Fibroblast of the aortic adventitia (primary cell): ENCODE measurements around the gene C16orf87. TPM values are rescaled to one million over a fixed set of nuclear protein-coding genes. Genes with fewer than 3 reads are reported as not detected.

Experiments used
- DNase-seq: peaks from one replicate; pipeline ENCODE4 v3.0.0-alpha.2; 2010; ENCODE audit warnings: low read depth
- H3K4me3 ChIP-seq: 2 replicates; pipeline ENCODE4 v1.5.1; 2011; ENCODE audit warnings: low read depth, mild to moderate bottlenecking, control low read depth, low read length, moderate library complexity
- CTCF ChIP-seq: IDR thresholded peaks from 2 replicates; pipeline ENCODE4 v1.5.1; 2011; ENCODE audit warnings: mild to moderate bottlenecking, low read length, control low read depth, inconsistent platforms; ENCODE audit not compliant: insufficient read depth
- small RNA-seq: library from RNA; depleted of rRNA; stranded (forward); fragments of <200 nt; gene quantifications from one replicate; pipeline ENCODE3, GENCODE V24; 2012
- total RNA-seq: library from RNA; depleted of rRNA; stranded (reverse); fragments of >200 nt; gene quantifications from 2 replicates; pipeline ENCODE4 v1.2.3, GENCODE V29; 2012; ENCODE audit warnings: low replicate concordance

C16orf87 gene
- total RNA-seq, 1 donor = 10.1 TPM

DNA sequence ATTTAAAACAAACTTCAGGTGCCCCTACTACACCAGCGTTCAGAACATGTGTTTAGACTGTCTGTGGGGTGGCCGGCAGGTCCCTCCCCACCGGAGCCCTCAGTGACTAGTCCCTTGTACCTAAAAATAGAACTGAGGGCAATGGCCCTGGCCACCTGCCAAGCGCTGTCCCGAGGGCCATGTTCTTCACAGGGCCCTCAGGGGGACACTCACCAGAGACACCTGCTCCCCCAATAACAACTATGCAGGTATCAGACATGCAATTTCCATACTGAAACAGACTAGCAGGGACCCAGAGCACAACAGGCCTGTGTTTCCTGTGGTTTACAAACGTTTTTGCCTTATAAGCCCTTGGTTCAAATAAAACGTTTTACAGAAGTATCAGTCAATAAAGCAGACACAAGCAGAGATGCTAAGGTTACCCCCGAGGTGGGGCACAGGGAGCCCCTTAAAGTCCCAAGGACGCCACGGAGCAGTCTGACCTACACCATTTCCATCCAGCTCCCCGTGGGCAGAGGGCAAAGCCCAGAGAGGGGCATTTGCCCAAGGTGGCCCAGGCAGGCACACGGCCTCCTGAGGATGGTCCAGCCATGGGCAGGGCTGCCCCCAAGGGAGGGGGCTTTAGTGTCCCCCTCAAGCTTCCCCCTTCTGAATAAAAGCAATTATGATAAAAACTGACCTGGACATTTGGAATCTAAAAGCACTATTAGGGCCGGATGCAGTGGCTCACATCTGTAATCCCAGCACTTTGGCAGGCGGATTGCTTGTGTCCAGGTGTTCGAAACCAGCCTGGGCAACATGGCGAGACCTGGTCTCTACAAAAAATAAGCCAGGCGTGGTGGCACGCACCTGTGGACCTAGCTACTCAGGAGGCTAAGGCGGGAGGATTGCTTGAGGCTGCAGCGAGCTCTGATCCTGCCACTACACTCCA lies 81.9 kb downstream of the C16orf87 start:
- no peak for DNase-seq
- TF ChIP-seq CTCF = no peak
- no peak overlapping the region for H3K4me3 ChIP-seq

DNA sequence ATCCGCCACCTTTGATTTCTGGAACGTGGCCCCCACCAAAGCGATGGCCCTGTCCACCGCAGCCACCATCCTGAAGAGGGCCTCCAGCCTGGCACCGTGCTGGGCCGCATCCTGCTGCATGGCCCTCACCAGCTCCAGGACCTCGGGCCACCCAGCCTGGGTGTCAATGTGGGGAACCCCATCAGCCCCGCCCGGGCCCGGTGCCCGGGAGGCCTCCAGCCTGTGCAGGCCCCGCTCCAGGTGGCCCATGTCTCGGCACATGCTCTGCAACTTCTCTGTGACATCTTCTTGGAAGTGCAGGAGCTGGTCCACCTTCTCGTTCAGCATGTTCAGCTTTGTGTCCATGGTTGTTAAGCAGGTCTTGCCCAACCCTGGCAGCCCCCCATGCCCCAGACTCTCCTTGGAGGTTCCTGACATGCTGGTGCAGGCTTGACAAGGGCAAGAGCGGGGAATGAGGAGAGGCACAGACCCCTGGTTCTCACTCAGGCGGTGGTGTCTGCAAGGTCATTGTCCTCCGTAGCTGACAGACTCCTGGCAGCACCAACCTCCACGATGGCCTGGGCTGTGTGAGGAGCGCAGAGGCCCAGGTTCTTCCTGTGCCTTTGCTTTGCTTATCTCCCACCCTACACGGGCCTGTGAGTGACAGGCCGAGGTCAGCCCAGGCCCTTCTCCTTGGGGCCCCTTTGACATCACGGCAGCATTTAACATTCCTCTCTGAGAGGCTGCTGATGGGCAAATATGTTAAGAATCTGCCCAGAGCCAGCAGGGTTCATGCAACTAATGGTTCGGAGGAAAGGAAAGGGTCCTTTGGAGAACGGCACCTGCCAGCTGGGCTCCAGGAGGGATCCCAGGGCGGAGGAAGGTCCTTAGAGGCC lies 83.0 kb downstream of the C16orf87 start, which contains the start of gene MYLK3:
MYLK3 (minus strand) TSS at position 568 of the 875 bp plus-strand sequence; CDS start at position 417, 151 bp downstream.
- no peak within 1 kb of the TSS for H3K4me3 ChIP-seq
- no peak for DNase-seq
- no peak for TF ChIP-seq CTCF

DNA sequence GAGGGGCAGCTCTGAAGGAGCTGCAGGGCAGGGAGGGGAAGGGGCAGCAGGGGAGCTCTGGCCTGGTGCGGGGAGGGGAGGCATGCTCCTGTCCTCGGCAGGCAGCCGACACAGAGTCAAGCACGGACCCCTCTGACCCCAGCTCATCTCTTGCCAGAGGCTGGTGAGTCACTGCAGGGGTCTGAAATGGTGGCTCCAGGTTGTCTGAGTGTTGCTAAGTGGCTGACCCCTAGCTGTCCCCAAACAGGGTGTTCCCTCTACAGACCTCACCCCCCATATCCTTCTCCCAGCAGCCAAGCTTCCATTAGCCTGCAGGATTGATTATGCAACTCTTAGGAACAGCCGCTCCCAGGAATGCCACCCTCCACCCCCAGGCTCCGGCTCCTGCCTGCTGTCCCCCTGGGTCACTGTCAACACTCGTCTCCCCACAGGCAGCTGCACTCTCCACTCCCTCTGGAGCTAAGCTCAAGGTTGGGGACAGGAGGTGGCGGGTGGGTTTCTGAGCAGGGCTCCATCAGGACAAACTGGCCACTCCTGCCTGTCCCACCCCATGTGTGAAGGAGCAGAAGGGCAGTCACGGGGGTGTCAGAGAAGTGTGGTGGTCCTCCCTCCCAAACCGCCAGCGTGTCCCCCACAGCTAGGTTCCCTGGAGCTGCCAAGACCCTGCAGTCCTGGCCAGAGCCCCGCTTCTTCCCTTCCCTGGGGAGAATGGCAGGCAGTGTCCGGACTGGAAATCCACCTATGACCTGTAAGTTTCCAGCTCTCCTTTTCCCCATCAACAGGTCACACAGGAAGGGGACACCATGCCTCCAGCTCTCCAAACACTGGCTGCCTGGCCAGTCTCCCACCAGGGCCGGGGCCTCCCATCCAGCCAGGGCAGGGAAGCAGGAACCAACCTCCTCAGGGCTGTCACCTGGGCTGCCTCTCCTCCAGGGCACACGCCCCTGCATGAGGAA lies 83.9 kb downstream of the C16orf87 start:
- TF ChIP-seq CTCF = no peak
- no peak overlapping the region for H3K4me3 ChIP-seq
- DNase-seq = no peak

Small RNA genes lying within 50 kb of the gene (small RNA-seq; reads per million reads assigned to genes)
- gene AC007225.2 = not detected

Other genes with a start within 250 kb of the C16orf87 start
- gene SHCBP1, start 209.8 kb downstream of the C16orf87 start, total RNA-seq = 7.6 and 28.9 TPM in 2 replicates
- gene VPS35, start 142.0 kb downstream of the C16orf87 start, total RNA-seq = 154 and 347 TPM in 2 replicates
- 3.5 and 17.2 TPM in 2 replicates for gene ORC6, start 141.5 kb downstream of the C16orf87 start, total RNA-seq
- gene MYLK3, start 82.8 kb downstream of the C16orf87 start, total RNA-seq = under 0.01 TPM in 1 of 2 replicates, not detected in the other
- gene GPT2, start 53.2 kb upstream of the C16orf87 start, total RNA-seq = 2.2 and 9.7 TPM in 2 replicates
- 66.9 and 117 TPM in 2 replicates for gene DNAJA2, start 142.5 kb upstream of the C16orf87 start, total RNA-seq